ENCODE data around the gene ELAPOR1.

ELAPOR1 gene

DNA sequence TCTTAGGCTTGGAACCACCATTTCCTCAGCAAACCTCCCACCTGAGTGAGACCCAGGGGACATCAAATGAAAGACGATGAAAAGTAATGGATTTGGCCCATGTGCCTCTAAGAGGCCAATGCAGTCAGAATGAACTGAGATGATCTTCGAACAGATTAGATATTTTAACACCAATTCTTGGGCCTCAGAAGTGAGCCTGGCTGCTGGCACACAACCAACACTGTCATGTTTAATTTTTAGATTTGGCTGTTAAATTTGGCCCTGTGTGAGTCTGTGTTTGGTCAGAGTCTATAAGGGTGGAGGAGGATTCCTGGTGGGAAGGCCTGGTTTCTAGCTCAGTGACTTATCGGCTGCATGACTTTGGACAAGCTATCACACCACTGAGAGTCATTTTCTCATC is 45.4 kb downstream of the ELAPOR1 start:
- Histone ChIP-seq H3K27me3 (ENCODE audit: low read depth) (no peaks in the 10 kb centered on the region), H3K36me3 (replicated peaks) (no peaks in the 10 kb centered on the region), H3K4me1 (no peaks in the 10 kb centered on the region), H3K9me3 (no peaks in the 10 kb centered on the region), H3K4me3 (no peak overlapping the region)
- in situ Hi-C loops (cut with MboI; ENCODE audit: low sequenced_read_pairs) = no loop called here
- no peak for DNase-seq (ENCODE audit: low spot score in 2 of 2)

DNA sequence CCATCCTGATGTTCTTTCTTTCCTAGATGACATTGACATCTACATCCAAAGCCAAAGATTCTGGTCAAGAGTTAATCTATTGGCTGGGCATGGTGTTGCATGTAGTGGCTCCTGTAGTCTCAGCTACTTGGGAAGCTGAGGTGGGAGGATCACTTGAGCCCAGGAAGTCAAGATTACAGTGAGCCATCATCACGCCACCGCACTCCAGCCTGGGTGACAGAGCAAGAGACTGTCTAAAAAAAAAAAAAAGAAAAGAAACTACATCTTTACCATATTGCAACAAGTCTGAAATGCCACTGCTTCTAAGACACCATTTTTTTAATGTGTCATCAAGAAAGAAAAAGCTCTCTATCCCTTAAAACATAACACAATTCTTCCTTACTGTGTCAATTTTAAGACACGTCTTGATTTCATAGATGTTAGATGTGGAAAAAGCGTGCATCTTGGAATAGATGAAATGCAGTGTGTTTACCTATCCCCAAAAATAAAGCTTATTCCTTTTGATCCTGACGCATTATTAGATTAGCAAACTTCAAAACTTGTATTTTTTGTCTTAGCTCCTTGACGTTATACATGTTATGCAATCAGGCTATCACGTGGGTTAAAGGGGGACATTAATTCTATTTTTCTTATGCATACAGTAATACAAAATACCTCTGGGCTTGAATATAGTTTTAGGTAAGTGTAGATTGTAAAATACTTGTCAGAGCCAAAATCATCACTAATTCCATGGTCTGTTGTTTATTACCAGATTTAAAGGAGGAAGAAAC is 46.3 kb downstream of the ELAPOR1 start:
- H3K27me3 ChIP-seq (ENCODE audit: low read depth) = no peaks in the 10 kb centered on the region
- H3K36me3 ChIP-seq (replicated peaks) = no peaks in the 10 kb centered on the region
- no peak for DNase-seq (ENCODE audit: low spot score in 2 of 2)
- no peak overlapping the region for H3K4me3 ChIP-seq
- in situ Hi-C loops (cut with MboI; ENCODE audit: low sequenced_read_pairs) = no loop called here
- H3K9me3 ChIP-seq = no peaks in the 10 kb centered on the region
- H3K4me1 ChIP-seq = no peaks in the 10 kb centered on the region

DNA sequence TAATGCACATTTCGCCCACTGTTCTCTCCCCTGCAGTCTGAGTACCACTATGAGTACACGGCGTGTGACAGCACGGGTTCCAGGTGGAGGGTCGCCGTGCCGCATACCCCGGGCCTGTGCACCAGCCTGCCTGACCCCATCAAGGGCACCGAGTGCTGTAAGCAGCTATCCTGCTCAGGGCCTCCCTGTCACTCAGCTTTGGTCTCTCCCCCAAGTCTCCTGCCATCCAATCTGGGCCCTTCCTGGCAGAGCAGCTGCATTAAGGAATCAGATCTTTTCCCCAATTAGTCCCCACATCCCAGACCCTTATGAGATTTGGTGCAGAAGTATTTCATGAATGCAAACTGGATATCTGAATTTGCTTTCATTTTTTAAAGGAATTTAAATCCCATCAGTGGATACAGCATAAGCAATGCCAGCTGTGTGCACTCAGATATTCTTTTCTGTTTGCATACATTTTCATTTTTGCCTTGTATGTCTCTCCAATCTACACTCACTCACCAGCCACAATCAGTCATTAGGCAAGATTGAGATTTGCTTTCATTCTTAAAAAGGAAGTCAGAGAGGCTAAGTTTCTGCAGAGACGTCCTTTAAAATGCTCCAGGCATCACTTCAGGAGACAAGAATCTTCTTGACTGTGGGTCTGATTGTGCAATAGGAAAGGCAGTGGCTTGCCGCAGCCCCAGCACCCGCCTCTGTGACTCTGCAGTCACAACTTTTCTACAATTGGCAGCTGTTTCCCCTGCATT is 48.1 kb downstream of the ELAPOR1 start:
- Histone ChIP-seq H3K4me3 (no peak overlapping the region), H3K9me3 (no peaks in the 10 kb centered on the region), H3K4me1 (peaks cover 10% of the 10 kb centered on the region), H3K27me3 (ENCODE audit: low read depth) (no peaks in the 10 kb centered on the region), H3K36me3 (replicated peaks) (no peaks in the 10 kb centered on the region)
- DNase-seq (ENCODE audit: low spot score in 2 of 2) = no peak
- in situ Hi-C loops (cut with MboI; ENCODE audit: low sequenced_read_pairs) = no loop called here

DNA sequence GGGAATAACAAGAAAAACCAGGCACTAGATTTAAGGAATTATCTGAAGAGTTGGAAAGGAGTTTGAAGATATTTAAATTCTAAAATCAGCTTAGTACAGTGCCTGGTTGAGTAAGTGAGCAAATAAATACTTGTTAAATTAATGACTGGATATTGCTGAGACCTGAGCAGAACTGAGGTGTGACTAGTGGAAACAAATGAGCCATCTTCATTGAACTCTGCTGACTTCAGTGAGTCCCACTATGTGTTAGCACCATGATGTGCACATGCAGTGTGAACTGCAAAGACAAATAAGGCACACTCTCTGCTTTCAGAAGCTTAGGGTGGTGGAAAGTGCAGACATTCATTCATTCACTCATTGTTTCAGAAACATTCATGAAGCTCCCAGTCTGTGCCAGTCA is 48.7 kb downstream of the ELAPOR1 start:
- no peaks in the 10 kb centered on the region for H3K27me3 ChIP-seq (ENCODE audit: low read depth)
- peaks cover 13% of the 10 kb centered on the region for H3K4me1 ChIP-seq
- no peak for DNase-seq (ENCODE audit: low spot score in 2 of 2)
- no peak overlapping the region for H3K4me3 ChIP-seq
- H3K9me3 ChIP-seq = no peaks in the 10 kb centered on the region
- in situ Hi-C loops (cut with MboI; ENCODE audit: low sequenced_read_pairs) = no loop called here
- H3K36me3 ChIP-seq (replicated peaks) = no peaks in the 10 kb centered on the region

DNA sequence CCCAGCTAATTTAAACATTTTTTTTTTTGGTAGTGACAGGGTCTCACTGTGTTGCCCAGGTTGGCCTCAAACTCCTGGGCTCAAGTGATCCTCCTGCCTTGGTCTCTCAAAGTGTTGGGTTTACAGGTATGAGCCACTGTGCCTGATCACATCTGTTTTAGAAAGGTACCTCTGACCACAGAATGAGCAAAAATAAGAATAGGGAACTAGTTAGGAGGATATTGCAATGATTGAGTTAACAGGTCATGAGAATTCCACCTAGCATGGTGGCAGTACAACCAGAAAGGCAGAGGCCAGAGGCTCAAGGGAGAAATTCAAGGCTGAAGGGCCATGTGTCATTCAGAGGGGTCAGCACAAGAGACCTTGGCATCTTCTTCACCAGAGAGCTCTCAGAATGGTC is 49.6 kb downstream of the ELAPOR1 start:
- H3K27me3 ChIP-seq (ENCODE audit: low read depth) = no peaks in the 10 kb centered on the region
- in situ Hi-C loops (cut with MboI; ENCODE audit: low sequenced_read_pairs) = no loop called here
- H3K36me3 ChIP-seq (replicated peaks) = no peaks in the 10 kb centered on the region
- peaks cover 13% of the 10 kb centered on the region for H3K4me1 ChIP-seq
- H3K4me3 ChIP-seq = no peak overlapping the region
- no peak for DNase-seq (ENCODE audit: low spot score in 2 of 2)
- no peaks in the 10 kb centered on the region for H3K9me3 ChIP-seq

Measured in HAP-1 (cell line).